HG02981 (cell line): ENCODE measurements around the gene CHST14.
A peak's percentile ranks its signal among the peaks of the same experiment; 100 is the strongest.
"Not testable (repeated sequence)": the region's sequence is repeated elsewhere in the genome, so short reads cannot be mapped to it uniquely, and the experiment has no call there.

Source experiments
- ATAC-seq: cut with Tn5 transposase; IDR thresholded peaks from one replicate; pipeline ENCODE4 v1.9.1; 2021; ENCODE audit warnings: mild to moderate bottlenecking, moderate library complexity; ENCODE audit not compliant: unreplicated experiment

CHST14 gene

GRCh38 chr15:40440743-40441564, 29.8 kb upstream of the CHST14 start, which contains the start of gene BAHD1:
BAHD1 (plus strand) TSS chr15:40440953; CDS start chr15:40458465, 17,512 bp downstream.
- ATAC-seq, result peak; percentile 85

DNA sequence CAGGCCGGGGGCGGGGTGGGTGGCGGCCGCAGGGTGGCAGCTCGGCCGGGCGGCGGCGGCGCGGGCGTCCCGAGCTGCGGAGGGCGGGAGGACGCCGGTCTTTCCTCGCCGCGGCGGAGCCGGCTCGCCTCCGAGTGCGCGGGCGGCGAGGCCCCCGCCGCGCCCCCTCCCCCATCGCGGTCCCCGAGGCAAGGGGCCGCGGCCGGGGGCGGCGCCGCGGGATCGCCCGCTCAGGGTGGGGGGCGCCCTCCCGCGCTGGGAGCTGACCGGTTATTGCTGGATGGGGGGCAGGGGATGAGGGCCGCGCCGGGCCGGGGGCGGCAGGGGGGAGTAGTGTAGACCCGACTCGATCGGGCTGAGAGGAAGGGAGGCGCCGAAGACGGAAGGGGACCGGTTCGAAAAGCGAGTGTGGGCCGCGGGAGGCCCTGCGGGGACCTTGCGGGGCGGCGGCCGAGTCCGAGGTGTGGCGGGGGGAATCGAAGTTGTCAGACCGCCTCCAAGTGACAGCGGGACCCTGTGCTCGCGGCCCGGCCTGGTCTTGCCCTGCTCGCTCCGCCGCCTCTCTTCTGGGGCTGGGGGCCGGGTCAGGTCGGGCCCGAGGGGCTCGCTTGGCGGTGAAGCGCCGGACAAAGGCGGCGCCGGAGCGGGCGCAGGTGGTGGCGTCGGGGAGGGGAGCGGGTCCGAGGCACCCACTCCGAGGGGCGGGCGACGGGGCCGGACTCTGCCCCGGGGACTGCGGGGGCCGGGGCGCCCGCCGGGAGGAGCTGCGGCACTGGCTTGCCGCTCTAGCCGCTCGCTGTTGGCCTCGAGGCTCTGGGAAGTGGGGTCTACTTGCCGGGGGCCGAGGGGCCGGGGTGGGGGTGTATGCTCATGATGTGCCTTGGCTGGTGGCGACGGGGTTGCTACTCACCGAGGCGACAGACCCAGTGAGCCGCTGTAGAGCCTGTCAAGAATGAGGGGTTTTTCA, 28.9 kb upstream of the CHST14 start:
- peak; percentile 13 for ATAC-seq

DNA sequence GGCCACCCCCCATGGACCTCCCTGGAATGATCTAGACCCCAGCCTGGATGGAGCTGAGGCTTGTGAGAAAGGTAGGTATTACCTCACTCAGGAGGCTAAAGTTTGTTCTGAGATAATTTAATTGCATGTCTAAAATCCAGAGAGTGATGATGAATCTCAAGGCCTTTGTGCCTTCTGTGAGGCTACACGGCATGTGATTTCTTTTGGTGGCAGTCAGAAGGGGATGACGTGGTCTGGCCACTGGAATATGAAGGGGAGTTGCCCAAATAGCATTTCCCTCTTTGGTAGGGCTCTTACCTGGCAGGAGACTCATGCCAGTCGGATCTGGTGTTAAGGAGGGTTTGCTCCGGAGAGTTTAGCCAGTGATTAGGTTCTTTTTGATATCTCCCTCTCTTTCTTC, 27.5 kb upstream of the CHST14 start:
- ATAC-seq, result no peak

DNA sequence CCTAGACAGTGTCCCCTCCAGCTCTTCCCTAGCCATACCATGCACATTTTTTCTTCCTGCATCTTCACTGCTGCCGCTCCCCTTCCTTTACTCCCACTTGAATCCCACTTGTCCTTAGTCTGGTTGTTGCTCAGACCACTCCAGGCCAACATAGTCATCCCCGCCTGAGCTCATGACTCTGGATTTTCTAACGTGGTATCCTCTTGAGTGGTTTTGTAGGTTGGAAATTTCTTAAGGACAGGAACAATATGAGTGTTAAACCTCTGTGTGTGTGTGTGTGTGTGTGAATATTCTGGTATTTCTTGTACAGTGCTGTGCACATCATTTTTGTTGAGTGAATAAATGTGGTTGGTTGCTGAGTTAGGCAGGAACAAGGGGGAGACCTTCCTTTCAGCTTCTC, 26.9 kb upstream of the CHST14 start:
- no peak for ATAC-seq

DNA sequence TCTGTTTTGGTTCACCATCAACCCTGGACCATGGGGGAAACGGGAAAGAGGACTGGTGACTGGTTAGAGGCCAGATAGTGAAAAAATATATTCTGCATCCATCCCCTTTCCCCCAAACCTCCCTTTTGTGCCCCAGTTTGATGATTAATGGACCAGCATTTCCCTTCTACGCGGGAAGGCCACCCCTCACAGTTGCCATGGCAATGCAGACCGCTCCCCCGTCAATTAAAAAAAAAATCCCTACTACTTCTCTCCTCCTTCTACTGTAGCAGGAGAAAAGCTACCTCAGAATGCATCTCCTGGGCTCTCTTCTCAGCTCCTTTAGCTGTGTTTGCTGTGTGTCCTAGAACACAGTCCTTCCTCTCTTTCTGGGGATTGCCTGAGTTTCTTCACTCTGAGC, 26.0 kb upstream of the CHST14 start:
- ATAC-seq, result no peak

DNA sequence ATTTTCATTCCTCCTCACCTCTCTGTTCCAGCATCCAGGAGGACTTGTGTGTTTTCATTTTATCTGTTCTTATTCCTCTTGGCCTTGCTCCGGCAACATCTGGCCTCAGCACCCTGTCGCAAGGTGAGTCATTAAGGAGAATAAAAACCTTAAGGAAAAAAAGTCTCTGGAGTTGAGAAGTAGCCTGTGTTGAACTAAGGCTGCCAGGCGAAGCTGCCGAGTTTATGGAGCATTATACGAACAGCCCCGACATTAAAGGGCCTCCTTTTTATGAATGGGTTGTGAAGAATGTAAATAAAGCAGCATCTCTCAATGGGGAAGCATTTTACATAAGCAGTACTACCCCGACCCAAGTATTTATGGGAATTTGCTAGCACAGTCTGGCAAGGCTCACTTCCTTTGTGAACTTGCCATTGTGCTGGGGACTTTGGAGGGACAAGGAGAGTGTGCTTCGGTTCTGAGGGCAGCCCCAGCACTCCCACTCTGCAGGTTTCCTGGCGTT, 25.3 kb upstream of the CHST14 start:
- ATAC-seq, result no peak

GRCh38 chr15:40446144-40446543, 24.6 kb upstream of the CHST14 start:
- ATAC-seq, result no peak

GRCh38 chr15:40448354-40448753, 22.4 kb upstream of the CHST14 start:
- ATAC-seq, result no peak

DNA sequence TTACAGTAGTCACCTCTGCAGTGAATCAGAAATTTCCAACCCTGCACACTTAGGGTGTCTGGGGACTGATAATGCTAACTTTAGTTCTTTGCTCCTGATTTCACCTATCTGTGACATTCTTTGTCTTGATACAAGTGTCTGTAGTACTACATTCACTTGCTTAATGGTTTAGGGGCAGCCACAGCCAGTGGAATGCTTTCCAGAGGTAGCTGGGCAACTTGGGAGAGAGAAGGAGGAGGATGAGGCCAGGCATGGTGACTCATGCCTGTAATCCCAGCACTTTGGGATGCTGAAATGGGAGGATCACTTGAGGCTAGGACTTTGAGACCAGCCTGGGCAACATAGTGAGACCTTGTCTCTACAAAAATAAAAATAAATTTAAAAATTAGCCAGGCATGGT, 21.5 kb upstream of the CHST14 start:
- ATAC-seq, result no peak

GRCh38 chr15:40450047-40450446, 20.7 kb upstream of the CHST14 start:
- no peak for ATAC-seq

GRCh38 chr15:40451527-40452158, 19.1 kb upstream of the CHST14 start:
- ATAC-seq, result no peak

GRCh38 chr15:40452296-40453090, 18.3 kb upstream of the CHST14 start:
- ATAC-seq, result no peak

DNA sequence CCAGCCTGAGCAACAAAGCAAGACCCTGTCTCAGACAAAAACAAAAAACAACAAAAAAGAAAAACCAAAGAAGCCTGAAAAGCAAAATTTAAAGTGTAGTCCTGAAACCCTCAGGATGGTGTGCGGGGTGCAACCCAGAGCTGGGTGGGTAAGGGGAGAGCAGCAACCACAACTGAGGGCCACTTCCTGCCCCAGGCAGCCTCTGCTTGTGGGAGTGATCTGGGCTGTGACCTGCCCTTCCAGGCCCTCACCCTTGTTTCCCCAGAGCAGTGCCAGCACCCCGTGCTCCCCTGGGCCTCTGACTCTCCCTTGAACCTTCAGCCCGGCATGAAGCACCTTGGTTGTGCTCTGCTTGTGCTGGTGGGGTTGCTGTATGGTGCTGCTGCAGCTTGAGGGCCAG, 16.8 kb upstream of the CHST14 start:
- ATAC-seq, result not testable (repeated sequence)

- no peak for ATAC-seq
These were observed 15.8 kb upstream of the CHST14 start for GRCh38 chr15:40454904-40455391.

DNA sequence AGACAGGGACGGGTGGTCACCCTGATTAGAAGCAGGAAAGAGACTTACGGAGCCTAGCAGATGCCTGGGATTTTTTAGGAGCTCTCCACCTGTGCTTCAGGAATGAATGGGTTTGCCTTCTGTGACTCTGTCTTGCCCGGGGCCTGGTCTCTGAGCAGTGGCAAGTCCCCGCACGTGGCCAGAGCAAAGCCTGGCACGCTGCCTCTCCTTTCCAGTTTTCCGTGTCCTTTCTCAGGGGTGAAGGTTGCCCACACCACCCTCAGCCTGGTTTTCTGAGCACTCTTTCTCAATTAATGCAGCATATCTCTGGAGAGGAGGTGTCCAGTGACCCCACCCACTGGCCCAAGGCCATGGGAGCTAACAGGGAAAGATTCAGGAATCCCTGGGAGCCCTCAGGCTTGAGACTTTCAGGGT, 14.5 kb upstream of the CHST14 start:
- ATAC-seq, result no peak

DNA sequence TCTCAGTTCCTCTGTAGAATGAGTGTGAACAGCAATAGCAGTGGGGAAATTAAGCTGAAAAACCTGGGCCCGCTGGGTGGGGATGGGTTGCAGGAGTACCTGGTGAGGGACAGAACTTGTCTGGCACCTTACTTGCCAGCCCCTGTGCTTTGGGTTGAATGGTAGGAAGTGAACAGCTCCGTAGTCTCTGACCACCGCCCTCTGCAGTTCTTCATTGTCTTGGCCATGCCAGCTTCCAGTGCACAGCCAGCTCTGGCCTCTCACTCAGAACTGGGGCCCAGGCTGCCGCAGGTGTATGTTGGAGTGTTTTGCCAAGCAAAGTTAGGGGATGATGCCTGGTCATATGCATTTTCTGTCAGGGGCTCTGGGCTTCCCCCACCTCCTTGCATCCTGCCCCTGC, 14.0 kb upstream of the CHST14 start:
- no peak for ATAC-seq

DNA sequence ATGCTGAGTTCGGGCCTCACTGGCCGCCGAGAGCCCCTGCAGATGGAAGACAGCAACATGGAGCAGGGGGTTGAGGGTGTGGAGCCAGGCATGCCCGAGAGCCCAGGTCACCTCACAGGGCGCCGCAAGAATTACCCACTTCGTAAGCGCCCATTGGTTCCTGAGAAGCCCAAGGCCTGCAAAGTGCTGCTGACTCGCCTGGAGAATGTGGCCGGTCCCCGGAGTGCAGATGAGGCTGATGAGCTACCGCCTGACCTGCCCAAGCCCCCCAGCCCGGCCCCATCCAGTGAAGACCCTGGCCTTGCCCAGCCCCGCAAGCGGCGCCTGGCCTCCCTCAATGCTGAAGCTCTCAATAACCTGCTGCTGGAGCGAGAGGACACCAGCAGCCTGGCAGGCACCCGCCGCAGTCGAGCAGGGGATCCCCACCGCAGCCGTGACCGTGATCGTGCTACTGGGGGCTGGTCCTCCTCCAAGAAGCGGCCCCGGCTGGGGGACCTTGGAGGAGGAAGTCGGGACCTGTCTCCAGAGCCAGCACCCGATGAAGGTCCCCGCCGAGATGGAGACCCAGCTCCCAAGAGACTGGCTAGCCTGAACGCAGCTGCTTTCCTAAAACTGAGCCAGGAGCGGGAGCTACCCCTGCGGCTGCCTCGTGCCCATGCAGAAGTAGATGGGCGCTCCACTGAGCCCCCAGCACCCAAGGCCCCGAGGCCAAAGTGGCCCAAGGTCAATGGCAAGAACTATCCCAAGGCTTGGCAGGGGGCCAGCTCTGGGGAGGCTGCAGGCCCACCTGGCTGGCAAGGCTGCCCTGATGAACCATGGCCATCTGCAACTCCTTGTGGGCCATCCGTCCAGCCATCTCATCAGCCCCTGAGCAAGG, 12.1 kb upstream of the CHST14 start:
- no peak for ATAC-seq

DNA sequence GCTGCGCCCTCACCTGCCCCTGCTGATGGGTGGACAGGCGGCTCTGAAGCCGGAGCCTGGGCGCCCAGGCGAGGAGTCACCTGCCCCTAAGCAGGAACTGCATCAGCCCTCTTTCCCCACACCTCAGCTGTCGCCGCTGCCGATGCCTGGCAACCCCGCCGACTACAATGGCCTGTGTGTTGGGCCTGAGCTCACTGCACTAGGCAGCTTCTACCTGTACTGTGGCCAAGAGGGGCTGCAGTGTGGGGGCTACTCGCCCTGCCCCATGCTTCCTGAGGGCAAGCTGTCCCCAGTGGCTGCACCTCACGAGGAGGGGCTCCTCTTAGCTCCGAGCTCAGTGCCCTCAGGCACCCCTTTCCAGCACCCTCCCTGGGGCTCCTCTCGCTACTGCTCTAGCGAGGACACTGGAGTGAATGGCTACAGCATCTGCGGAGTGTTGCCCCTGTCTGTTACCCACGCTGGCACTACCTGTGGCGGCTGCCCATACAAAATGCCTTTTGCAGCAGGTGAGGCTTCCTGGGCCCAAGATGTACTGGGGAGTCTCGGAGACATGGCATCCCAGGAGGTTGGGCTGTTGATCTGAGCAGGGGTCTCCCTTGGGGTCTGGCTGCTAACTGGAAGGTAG, 11.3 kb upstream of the CHST14 start:
- ATAC-seq, result no peak

GRCh38 chr15:40460404-40460803, 10.4 kb upstream of the CHST14 start:
- no peak for ATAC-seq
